GM21367 (cell line): ENCODE data around the gene TOE1.

Experiments
- ATAC-seq: cut with Tn5 transposase; IDR thresholded peaks from one replicate; pipeline ENCODE4 v1.9.1; 2021; ENCODE audit not compliant: unreplicated experiment

The TOE1 gene

DNA sequence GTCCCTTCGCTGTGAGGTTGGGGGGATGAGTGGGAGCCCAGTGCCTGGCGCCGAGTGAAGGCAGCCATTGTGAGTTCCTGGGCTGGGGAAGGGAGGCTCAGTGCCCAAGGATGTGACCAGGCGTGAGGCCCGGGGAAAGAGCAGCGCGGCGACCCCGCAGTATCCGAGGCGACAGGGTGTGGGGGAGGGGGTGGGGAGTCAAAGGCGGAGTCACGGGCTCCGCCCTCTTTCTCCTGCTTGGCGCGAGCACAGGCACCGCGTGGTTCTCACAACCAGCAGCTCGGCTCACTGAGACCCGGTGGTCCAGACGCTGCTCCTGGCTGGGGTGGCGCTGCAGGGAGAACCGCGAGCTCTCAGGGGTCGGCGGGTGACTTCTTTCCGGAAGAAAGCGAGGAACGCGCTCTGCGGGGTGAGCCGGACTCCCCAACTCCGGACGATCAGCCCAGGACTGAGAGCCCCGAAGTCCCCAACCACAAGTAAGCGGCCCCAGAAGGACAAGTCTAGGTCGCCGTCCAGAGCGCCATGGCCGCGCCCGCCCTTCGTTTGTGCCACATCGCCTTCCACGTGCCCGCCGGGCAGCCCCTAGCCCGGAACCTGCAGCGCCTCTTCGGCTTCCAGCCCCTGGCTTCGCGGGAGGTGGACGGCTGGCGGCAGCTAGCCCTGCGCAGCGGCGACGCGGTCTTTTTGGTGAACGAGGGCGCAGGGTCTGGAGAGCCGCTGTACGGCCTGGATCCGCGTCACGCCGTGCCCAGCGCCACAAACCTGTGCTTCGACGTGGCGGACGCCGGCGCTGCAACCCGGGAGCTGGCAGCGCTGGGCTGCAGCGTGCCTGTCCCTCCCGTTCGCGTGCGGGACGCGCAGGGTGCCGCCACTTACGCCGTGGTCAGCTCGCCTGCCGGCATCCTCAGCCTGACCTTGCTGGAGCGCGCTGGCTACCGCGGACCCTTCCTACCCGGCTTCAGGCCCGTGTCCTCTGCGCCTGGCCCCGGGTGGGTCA, 13.0 kb upstream of the TOE1 start, which contains the start of gene HPDL:
Gene HPDL (plus strand): TSS at position 269 of the 997 bp plus-strand sequence. CDS start 254 bp downstream, at position 523.
- ATAC-seq: peak; percentile 37

DNA sequence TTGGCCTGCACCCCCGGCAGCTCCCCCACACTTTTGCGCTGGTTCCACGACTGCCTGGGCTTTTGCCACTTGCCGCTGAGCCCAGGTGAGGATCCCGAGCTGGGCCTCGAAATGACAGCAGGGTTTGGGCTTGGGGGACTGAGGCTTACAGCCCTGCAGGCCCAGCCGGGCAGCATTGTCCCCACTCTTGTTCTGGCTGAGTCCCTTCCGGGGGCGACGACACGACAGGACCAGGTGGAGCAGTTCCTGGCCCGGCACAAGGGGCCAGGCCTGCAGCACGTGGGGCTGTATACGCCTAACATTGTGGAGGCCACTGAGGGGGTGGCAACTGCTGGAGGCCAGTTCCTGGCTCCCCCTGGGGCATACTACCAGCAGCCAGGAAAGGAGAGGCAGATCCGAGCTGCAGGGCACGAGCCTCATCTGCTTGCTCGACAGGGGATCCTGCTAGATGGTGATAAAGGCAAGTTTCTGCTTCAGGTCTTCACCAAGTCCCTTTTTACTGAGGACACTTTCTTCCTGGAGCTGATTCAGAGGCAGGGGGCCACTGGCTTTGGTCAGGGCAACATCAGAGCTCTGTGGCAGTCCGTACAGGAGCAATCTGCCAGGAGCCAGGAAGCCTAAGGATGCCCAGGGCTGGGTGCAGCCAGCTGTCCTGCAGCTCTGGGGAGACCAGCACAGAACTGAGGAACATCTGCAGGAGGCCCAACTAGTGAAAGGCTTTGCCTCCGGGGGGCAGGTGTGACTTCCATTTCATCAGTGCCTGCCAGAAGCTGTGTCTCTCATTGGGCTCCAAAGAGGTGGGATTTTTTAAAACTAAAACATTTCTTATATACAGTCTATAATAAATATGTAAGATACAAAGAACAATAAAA, 12.1 kb upstream of the TOE1 start:
- ATAC-seq: no peak

GRCh38 chr1:45328680-45329079, 11.3 kb upstream of the TOE1 start:
- no peak for ATAC-seq

DNA sequence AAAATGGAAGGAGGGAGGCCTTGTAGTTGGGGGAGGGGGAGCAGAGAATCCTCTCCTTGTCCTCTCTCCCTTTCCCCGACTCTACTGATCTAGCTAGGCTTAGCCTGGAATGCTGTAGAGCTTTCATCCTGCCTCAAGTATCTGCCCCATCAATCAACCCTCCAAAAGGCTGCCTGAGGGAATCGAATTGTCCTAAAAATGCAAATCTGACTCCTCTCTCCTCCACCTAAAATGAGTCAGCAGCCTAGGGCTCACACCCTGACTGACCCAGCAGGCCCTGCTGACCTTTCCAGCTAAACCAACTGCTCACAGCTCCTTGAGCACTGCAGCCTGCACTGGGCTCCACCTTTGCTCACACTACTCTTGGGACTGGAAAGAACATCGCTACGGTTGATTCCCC, 10.5 kb upstream of the TOE1 start:
- no peak for ATAC-seq

DNA sequence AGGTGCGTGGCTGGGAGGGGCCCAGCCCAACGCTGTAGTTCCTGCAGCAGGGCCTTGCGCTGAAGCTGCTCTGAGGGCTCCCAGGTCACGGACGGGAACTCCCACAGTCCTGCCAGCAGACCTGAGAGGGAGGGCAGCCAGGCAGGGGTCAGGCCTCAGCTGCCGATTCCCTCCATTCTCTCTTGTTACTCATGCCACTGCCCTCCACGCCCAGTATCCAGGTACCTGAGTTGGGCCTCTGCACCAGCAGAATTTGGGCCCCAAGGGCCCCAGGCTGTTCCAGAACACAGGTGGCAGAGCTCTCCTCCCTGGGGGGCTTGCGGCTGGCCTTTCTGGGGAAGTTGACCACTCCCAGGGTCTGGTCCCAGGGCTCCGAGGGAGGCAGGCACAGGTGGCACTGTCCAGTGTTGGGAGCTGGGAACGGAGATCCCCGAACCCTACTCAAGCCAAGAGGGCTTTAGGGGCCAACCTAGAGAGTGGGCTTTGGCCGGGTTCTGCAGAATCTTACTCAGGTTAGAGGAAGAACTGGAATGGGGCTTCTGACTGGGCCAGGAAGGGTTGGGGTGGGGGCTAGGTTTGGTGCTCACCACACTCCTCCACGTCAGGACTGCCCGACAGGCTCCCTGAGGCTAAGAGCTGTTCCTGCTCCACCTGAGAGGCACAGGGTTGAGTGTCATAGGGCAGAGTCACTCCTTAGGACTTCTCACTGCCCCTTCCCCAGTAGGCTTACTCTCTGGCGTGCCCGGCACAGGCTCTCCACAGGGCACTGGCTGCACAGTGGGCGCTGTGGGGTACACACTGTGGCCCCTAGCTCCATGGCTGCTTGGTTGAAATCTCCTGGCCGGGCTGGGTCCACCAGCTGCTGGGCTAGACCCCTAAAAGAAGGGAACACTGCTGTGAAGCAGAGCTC, 8.3 kb upstream of the TOE1 start:
- no peak for ATAC-seq

DNA sequence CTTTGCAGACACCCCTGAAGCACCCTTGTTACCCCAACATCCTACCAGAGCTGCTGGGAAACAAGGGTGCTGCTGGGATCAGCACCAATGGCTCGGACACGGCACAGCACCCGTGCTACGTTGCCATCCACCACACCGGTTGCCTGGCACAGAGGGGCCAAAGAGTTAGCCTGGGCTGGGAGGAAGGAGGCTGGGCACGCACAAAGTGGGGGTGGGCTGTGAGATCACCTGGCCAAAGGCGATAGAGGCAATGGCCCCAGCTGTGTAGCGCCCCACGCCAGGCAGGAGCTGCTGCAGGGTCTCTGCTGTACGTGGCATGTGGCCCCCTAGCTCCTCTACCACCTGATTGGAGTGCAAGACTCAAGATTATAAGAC, 7.6 kb upstream of the TOE1 start:
- no peak for ATAC-seq

DNA sequence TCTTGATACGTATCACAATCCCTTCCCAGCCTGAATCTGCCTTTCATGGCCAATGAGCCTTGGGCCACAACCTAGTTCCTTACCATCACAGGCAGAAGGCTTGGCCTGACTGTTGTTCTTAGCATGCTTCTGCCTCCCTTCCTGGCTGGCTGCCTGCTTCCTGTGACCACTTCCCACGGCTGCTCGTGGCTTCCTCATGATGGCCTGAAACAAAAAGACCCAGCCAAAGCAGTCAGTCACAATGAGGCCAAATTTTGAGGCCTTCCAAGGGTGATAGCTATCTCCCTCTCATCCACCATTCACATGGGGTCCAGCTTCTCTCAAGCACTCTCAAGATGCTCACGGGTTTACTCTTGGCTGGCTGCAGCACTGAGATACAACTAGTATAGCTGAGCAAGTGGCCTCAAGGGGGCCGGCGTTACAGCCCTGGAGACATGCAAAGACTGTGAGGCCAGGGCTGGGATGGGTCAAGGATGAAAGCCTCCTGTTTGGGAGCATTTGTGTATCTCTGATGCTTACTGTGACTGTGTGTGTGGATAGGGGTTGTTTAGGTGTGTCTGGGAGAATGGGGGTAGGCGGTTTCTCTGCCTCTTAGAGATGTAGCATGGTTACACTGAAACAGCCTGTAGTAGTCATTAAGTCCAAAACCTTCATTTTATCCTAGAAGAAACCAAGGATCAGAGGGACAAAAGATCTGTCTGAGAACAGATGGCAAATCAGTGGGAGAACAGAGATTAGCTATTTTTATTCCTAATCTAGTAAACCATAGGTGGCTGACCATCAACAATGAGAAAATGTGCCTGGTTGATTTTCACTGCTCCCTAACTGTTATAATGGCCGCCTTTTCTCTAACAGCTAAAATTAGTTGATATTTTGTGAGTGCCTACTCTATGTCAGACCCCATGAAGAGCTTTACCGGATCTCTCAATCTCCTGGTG, 5.4 kb upstream of the TOE1 start:
- no peak for ATAC-seq

DNA sequence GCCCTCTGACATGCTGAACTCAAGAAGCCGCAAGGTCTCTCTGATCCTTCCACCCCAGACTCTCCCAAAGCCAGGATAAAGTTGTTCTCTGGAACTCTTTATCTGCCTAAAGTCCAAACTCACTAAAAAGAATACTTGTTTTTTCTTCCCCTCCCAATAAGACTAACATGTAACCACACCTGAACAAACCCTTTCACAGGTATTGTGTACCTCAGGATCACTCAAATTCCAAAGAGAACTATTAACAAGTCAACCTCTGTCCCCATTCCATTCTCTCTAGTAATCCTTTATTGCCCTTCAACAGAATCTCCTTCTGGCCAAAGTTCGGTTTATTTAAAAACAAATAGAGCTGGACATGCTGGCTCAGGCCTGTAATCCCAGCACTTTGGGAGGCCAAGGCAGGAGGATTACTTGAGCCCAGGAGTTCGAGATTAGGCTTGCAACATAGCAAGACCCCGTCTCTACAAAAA, 4.1 kb upstream of the TOE1 start:
- ATAC-seq: no peak

- ATAC-seq: no peak
Observed at GRCh38 chr1:45337630-45338325, 2.2 kb upstream of the TOE1 start.

DNA sequence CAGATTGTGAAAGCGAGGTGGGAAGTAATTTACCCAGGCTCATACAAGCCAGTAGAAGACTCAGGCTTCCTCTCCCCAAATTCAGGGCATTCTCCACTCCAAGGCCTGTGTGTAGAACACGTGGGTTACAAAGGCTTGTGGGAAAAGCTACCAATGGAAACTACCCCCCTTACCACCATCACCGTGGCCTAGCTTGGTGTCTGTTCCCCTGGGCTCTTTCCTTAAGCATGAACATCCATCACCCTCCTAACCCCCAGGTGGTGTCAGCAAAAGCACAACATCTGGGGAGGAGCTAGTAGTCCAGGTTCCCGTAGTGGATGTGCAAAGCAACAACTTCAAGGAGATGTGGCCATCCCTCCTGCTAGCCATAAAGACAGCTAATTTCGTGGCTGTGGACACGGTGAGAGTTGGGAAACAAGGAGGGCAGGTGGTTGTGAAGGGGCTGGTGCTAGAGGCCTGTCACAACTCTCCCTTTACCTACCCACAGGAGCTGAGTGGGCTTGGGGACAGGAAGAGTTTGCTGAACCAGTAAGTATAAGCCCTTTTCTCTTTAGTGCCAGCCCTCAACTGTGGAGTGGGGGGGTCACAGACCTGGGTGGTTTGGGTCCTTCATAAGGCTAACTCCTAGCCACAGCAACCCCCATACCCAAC, 971 bp downstream of the TOE1 start:
- ATAC-seq: no peak

- no peak for ATAC-seq
Observed at GRCh38 chr1:45344499-45344898, 4.5 kb downstream of the TOE1 start.

GRCh38 chr1:45345014-45345413, 5.0 kb downstream of the TOE1 start:
- no peak for ATAC-seq

- ATAC-seq: no peak
Observed at GRCh38 chr1:45346473-45346872, 6.5 kb downstream of the TOE1 start.

DNA sequence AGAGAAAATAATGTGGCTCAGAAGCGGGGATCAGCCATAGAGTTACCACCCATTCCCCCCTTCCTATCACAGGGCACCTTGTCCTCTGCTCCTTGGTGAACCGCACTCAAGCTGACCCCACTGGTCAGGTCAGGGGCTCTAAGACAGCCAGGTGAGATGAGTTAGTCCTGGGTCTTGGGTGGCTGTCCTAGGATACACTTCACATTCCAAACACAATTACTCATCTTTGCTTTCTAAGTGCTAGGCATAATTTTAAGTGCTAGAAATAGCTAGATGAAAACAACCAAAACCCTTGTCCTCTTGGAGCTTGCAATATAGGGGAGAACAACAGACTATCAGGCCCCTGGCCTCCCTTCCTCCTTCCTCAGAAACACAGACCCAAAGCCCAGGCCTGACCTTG, 8.1 kb downstream of the TOE1 start:
- no peak for ATAC-seq

GRCh38 chr1:45348609-45348965, 8.6 kb downstream of the TOE1 start:
- no peak for ATAC-seq

DNA sequence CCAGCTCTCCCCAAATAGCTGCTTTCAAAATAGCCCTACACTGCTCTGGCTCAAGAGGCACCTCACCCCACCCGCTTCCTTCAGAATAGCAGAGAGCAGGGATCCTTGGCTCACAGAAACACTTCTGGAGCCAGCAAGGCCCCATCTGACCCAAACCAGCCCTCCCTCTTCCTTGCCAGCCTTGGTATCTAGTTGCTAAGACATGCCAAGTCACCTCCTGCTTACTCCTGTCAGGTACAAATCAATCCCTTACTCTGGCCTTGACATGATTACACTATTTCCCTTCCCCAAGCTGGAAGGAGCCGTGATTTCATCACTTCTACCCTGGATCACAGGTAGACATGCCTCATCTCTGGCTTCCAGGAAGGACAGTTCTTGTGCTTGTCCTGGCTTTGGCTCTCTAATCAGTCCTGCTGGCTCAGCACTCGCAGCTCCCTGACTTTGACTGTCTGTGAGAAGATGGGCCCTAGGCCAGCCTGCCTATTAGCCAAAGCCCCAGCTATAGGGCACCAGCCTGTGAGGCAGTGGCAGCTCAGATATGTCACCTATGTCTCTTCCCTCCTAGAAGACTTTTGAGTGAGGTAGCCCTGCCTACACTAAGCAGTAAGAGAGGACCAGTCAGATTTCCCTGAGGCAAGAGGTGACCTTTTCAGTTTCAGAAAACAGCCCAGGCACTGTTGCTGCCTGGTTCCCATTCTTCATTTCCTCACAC, 9.2 kb downstream of the TOE1 start:
- ATAC-seq: no peak

DNA sequence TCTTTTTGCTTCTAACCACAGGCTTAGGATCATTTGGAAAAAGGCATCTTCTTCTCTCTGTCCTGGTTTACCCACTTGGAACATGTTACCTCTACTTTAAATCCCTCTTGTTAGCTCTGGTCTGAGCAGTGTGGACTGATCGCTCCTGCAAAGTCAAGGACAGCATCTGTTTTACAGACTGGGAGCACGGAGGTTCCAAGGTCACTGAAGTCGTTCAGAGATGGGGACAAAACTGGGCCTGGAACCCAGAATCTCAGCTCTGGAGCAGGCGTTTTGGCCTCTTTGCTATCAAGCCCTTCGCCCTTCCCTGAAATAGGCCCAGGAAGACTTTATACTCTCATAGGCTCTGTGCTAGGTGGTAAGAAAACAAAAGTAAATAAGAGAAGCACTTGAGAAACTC, 11.5 kb downstream of the TOE1 start:
- no peak for ATAC-seq

DNA sequence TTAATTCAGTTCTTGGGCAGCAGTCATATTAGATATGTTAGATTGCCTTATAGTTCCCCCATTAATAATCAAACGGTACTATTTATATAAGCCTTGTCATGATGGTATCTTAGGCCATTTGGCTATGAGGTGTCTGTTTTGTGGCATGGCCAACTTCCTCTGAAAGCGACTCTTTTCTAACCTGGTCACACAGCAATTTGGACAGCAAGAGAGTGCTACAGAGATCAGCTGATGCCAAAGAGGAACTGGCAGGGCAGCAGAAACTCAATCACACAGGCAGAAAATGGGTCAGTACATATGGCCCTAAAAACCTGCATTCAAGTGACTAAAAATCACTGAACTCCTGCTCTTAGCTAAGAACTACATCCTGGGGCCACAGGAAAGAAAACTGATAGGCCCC, 13.7 kb downstream of the TOE1 start:
- no peak for ATAC-seq
